GM20431 (cell line): ENCODE results near the gene FSTL4.

Experiments
- in situ Hi-C: fragments of 300-500 bp; cut with MseI, MboI; formaldehyde crosslinking; loops from one replicate; pipeline ENCODE4 v1.15.0; 2020; ENCODE audit warnings: low sequenced_read_pairs; ENCODE audit not compliant: unreplicated experiment

Gene FSTL4

DNA sequence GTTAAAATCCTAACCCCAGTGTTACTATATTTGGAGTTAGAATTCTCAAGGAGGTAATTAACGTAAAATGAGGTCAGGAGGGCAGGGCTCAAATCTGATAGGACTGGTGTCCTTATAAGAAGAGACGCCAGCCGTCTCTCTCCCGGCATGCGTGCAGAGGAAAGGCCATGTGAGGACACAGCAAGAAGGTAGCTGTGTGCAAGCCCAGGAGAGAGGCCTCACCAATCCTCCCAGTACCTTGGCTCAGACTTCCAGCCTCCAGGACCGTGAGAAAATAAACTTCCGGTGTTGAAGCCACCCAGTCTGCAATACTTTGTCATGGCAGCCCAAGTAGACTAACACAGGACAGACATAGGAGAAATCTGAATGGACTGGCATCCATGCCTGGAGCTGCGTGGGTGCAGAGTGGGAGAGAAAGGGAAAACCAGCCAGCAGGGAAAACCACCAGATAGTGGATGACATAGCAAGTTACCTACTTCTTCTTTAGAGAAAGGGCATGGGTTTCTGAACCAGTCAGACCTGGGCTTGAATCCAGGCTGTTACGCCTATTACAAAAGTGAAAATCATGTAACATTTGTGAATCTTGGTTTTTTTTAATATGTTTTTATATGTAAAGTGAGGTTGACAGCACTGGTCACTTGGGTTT is 89.2 kb downstream of the FSTL4 start:
- in situ Hi-C loops: no loop called here

DNA sequence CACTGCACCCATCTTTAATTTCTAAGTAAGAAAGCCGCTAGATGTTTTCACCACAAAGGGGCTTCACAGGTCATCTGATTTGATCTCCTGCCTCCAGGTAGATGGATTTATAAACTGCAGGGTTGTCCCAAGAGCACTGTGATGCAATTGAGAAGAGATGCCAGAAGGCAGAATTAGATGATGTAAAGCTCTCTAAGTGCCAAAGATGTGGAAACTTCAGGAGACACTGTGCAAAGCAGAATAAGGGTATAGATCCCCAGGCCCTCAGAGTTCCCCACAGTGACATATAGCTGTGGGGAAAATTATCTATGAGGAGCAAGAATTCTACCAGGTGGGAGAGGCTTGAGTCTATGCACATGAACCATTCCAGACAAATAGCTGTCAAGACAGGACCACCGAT is 90.5 kb downstream of the FSTL4 start:
- in situ Hi-C loops: no loop called here

DNA sequence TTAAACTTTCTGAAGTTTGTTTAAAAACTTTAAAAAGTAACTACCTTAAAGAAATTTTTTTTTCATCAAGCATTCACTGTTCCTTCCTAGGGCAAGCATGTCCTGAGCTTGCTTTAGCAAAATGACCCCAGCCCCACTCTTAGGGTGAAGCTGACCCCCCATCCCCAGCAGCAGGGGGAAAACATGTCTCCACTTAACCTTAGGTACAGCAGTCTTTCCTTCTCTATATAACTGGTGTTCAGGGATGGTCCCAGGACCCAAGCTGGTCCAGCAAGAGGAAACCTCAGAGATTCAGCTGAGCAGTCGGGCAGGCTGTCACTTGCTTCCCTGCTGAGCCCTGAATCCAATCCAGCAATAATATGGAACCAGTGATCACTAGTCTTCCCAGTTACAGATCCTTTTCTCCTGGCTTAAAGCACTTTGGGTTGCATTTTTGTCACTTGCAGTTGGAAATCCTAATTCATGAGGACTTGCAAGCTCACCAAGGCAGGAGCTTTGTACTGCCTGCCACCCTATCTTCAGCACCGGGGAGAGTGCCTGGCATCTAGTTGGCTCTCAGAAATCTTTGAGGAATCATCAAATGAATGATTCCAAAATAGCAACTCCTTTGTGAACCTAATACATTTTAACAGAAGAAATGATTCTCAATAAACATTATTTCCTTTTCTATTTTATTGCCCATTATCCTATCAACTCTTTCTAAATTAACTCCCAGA is 91.2 kb downstream of the FSTL4 start:
- in situ Hi-C loops: no loop called here

GRCh38 chr5:133520062-133520461 is 92.3 kb downstream of the FSTL4 start:
- in situ Hi-C loops: no loop called here

GRCh38 chr5:133519191-133519590 is 93.2 kb downstream of the FSTL4 start:
- in situ Hi-C loops: no loop called here

GRCh38 chr5:133514456-133514855 is 97.9 kb downstream of the FSTL4 start:
- in situ Hi-C loops: no loop called here

DNA sequence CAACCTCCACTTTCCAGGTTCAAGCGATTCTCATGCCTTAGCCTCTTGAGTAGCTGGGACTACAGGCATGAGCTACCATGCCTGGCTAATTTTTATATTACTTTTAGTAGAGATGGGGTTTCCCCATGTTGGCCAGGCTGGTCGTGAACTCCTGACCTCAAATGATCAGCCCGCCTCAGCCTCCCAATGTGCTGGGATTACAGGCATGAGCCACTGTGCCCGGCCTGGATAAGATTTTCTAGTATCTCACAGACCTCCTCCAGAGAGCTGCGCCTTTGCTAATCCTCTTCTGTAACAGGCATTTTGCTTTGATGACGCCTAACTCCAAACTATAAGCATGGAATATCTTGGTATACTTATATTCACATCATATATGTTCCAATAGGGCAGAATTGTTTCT is 99.4 kb downstream of the FSTL4 start:
- in situ Hi-C loops: no loop called here

DNA sequence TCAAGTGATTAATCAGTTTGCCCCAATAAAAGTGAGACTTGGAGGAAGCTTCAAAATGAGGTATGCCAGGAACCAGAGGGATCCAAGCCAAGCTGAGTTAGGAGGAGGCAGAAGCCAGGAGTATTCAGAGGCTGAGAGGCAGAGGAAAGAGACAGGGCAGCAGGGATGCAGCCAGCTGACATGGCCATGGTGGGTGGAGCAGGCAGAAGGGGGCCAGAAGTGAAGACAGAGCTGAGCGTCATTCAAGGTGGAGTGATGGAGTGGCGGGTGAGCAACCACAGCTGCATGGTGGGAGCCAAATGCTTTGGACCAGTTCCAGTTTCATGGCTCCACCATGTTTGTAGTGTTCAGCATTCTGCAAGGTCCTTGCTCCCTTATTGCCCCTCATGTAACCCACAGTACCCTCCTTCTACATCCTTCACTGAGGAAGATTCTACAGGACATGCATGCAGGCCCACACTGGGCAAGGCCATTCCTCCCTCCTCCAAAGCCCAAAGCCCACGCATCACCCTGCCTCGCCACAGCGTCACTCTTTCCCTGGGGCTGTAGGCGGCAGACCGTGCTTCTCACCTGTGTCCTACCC is 100.6 kb downstream of the FSTL4 start:
- in situ Hi-C loops: no loop called here

DNA sequence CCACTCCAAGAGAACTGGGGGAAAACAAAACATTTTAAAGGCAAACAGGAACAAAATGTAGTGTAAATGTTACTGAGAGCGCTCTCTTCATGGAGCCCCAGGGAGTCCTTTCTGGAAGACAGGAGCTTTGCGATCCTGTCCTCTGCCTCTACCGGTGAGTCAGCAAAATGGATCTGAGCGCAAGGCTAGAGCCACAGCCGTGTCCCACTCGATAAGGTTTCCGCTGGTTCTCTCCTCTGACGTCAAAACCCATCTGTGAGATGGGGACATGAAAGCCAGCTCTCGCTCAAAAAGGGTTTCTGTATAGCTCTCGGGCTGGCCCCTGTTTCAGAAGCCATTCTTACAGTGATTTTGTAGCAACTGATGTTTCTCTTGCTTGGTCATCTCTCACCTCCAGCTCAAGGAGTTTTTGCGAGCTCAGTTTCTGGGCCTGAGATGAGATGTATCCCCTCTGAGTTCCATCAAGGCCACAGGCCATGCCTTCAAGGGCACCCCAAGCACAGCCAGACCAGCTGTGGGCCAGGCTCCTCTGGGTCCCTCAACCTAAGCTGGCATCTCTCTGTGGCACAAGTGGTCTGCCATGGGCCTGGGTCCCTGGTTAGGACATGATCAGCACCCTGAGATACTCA is 101.6 kb downstream of the FSTL4 start:
- in situ Hi-C loops: no loop called here

DNA sequence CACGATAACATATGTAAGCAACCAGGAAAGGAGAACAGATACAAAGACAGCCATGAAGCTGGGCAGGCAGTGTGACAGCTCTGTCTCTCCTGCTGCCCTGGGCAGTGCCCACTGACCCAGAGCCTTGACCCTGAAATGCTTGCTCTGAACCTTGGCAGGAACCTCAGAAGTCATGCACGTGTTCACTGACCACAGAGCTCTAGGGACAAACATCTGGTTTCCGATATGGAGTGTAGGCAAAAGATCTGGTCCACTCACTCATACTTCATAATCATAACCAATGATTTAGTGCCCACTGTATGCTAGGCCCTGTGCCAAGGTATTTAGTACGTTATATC is 102.6 kb downstream of the FSTL4 start:
- in situ Hi-C loops: no loop called here

DNA sequence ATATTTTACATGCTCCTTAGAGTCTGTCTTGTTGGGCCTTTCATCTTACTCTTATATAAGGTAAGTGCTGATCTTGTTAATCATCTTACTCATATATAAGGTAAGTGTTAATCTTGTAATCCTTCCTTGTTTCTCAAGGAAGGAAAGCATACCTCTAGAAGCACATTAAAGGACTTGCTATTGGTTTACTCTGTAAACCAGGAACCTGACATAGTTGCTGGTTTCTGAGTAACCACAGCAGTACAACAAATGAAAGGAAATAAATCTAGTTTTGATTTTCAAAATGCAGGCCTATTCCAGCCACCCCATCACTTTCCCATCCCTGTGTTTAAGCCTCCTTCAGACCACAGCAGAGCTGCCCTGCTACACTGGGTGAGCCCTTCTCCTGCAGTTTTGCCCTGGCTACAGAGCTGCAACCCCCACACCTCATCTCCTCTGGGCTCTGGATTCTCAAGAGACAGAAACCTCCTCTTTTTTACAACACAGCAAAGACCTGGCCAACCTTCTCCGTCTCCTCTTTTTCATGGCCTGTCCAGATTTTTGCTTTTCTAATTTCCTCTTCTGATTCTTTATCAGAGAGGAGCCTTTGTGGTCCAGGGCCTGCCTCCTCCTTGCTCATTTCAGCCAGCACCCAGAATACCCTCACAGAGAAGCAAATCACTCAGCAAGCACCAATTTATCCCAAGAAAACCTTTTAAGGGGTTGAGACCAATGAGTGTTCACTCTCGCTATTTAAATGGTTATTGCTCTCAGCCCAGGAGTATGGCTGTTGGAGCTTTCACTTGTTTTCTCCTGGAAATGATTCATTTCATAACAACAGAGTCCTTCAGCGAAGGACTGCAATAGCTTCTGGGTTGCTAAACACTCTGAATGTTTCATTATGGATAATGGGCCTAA is 103.2 kb downstream of the FSTL4 start:
- in situ Hi-C loops: no loop called here

GRCh38 chr5:133508331-133508730 is 104.0 kb downstream of the FSTL4 start:
- in situ Hi-C loops: no loop called here

DNA sequence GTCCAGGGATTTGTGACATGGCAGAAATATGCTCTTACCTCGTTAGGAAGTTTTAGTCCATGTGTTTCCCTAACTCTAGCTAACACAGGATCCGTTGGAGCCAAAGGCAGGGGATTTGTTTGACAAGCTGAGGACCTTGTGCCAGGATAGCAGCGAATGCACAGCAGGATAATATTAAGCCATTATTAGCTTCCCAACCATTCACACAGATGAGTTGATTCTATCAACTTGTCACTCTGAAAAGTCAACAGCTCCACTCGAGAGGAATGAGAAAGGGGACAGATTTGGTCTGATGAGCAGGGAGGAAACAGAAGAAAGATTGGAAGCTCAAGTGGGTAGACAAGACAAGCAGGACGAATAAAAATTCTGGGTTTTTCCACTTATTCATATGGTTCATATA is 106.2 kb downstream of the FSTL4 start:
- in situ Hi-C loops: no loop called here

- in situ Hi-C loops: no loop called here
Measured at GRCh38 chr5:133503511-133503910, 108.8 kb downstream of the FSTL4 start.

DNA sequence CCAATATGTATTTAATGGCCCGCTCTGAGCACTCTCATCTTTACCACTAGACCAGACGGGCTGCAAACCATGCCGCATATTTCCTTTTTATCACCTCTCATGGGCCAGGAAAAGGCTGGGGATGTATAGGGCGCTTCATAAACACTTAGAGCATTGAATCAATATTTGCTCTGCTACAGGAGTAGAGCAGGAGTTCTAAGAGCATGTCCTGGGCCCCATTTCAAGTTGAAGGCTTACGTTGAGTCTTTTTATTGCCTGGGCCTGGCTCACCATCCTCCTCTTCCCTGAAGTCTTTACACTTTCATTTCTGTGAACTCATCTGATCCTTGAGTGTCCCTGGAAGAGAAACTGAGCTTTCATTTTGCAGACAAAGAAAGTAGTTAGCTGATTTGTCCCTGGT is 112.4 kb downstream of the FSTL4 start:
- in situ Hi-C loops: no loop called here

- in situ Hi-C loops: no loop called here
Measured at GRCh38 chr5:133497608-133498348, 114.6 kb downstream of the FSTL4 start.

DNA sequence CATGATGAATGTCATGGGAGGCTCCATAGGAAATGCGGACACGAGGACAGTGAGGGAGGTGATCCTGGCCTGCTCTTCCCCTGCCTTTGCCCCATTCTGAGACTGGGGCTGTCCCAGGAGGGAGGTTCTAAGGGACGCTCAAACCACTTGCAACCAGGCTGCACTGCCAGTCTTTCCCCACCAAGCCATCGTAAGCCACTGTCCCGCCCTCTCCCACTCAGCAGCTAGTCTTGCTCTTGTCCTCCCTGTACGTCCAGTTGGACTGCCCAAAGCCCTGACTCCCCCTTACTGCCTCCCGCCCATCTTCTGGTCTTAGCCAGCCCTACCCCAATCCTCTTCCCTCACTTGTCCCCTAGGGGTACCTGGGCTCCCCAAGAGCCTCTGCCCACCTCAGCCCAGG is 115.7 kb downstream of the FSTL4 start:
- in situ Hi-C loops: no loop called here

GRCh38 chr5:133494923-133495246 is 117.5 kb downstream of the FSTL4 start:
- in situ Hi-C loops: no loop called here

GRCh38 chr5:133494232-133494922 is 118.0 kb downstream of the FSTL4 start:
- in situ Hi-C loops: no loop called here
